IMR-90 (cell line): Measurements from ENCODE around the gene PTRH2. TPM values are rescaled to one million over a fixed set of nuclear protein-coding genes. Genes with fewer than 3 reads are reported as not detected.

Experiments
- ATAC-seq: fragments of 200-7000 bp; cut with Tn5 transposase; 2 replicates; pipeline ENCODE4 v1.9.1; 2020; ENCODE audit warnings: low read depth, mild to moderate bottlenecking, moderate library complexity
- BruUV-seq: library from RNA; stranded (reverse); fragments of 400-500 nt; replicated peaks from 2 replicates; lab custom pipeline; 2021; lab: Mats Ljungman, UMichigan
- CTCF ChIA-PET: fragments of 300-600 bp; formaldehyde crosslinking; extraction: SDS; loops from one replicate; lab custom pipeline; 2021; ENCODE audit warnings: antibody characterized with exemption; lab: Yijun Ruan, JAX
- POLR2A ChIA-PET: fragments of 300-600 bp; sonication (Branson Sonifier 250); formaldehyde crosslinking; loops from one replicate; lab custom pipeline; 2022; ENCODE audit warnings: antibody characterized with exemption; ENCODE audit not compliant: unreplicated experiment; lab: Charles Lee
- DNase-seq: peaks from one replicate; pipeline ENCODE4 v3.0.0; 2013
- H2AFZ ChIP-seq: replicated peaks from 2 replicates; pipeline ENCODE3; 2013; ENCODE audit warnings: low read length, mild to moderate bottlenecking; ENCODE audit not compliant: poor library complexity
- H2AK5ac ChIP-seq: 2 replicates; pipeline ENCODE4 v1.6.1; 2013; ENCODE audit warnings: low read depth, low read length, inconsistent platforms
- H2AK9ac ChIP-seq: replicated peaks from 2 replicates; pipeline ENCODE3; 2013; ENCODE audit warnings: mild to moderate bottlenecking, low read depth, low read length, moderate library complexity; ENCODE audit not compliant: poor library complexity
- H2BK120ac ChIP-seq: 2 replicates; pipeline ENCODE4 v1.6.1; 2013; ENCODE audit warnings: low read depth, low read length, inconsistent platforms
- H2BK15ac ChIP-seq: 3 replicates; pipeline ENCODE4 v1.6.1; 2013; ENCODE audit warnings: low read depth, low read length, inconsistent platforms
- H2BK20ac ChIP-seq: 2 replicates; pipeline ENCODE4 v1.6.1; 2013; ENCODE audit warnings: low read depth, mild to moderate bottlenecking, inconsistent platforms, low read length, moderate library complexity
- H2BK5ac ChIP-seq: 2 replicates; pipeline ENCODE4 v1.6.1; 2013; ENCODE audit warnings: mild to moderate bottlenecking, low read depth, low read length, inconsistent platforms; ENCODE audit not compliant: poor library complexity, severe bottlenecking
- H3K14ac ChIP-seq: replicated peaks from 2 replicates; pipeline ENCODE4 v1.6.1; 2013; ENCODE audit warnings: low read depth, low read length, inconsistent platforms
- H3K18ac ChIP-seq: 2 replicates; pipeline ENCODE4 v1.6.1; 2013; ENCODE audit warnings: low read depth, low read length, control low read depth
- H3K23ac ChIP-seq: 2 replicates; pipeline ENCODE4 v1.6.1; 2013; ENCODE audit warnings: low read depth, low read length, inconsistent platforms
- H3K27ac ChIP-seq: 2 replicates; pipeline ENCODE4 v1.5.1; 2013; ENCODE audit warnings: mild to moderate bottlenecking, control low read depth, low read length; ENCODE audit not compliant: insufficient read depth
- H3K27me3 ChIP-seq: 2 replicates; pipeline ENCODE4 v1.6.1; 2013; ENCODE audit warnings: low read length; ENCODE audit not compliant: control insufficient read depth, insufficient read depth
- H3K36me3 ChIP-seq: 2 replicates; pipeline ENCODE4 v1.6.1; 2013; ENCODE audit warnings: low read length, mixed read lengths; ENCODE audit not compliant: control insufficient read depth, insufficient read depth
- H3K4ac ChIP-seq: 2 replicates; pipeline ENCODE4 v1.6.1; 2013; ENCODE audit warnings: low read depth, low read length, inconsistent platforms
- H3K4me1 ChIP-seq: 2 replicates; pipeline ENCODE4 v1.6.1; 2013; ENCODE audit warnings: low read length, mixed read lengths; ENCODE audit not compliant: control insufficient read depth, insufficient read depth
- H3K4me2 ChIP-seq: 2 replicates; pipeline ENCODE4 v1.6.1; 2013; ENCODE audit warnings: low read depth, mild to moderate bottlenecking, control low read depth, low read length, moderate library complexity
- H3K4me3 ChIP-seq: 2 replicates; pipeline ENCODE4 v1.5.1; 2013; ENCODE audit warnings: low read depth, mild to moderate bottlenecking, control low read depth, low read length, moderate library complexity; ENCODE audit not compliant: insufficient read depth
- H3K56ac ChIP-seq: 2 replicates; pipeline ENCODE4 v1.6.1; 2013; ENCODE audit warnings: low read length, inconsistent platforms; ENCODE audit not compliant: insufficient read depth; ENCODE audit errors: extremely low read depth
- H3K79me1 ChIP-seq, 2 experiments: 2 replicates each; pipeline ENCODE4 v1.6.1; 2013; ENCODE audit warnings: low read length in 2 of 2, inconsistent platforms in 1 of 2, low read depth in 1 of 2
- H3K9ac ChIP-seq: 2 replicates; pipeline ENCODE4 v1.6.1; 2013; ENCODE audit warnings: low read depth, low read length, control low read depth
- H3K9me1 ChIP-seq: 2 replicates; pipeline ENCODE4 v1.6.1; 2013; ENCODE audit warnings: low read length, inconsistent platforms; ENCODE audit not compliant: insufficient read depth
- H3K9me3 ChIP-seq: 2 replicates; pipeline ENCODE4 v1.6.1; 2013; ENCODE audit warnings: low read length; ENCODE audit not compliant: control insufficient read depth, insufficient read depth
- H4K20me1 ChIP-seq: 2 replicates; pipeline ENCODE4 v1.6.1; 2013; ENCODE audit warnings: low read length, inconsistent platforms; ENCODE audit not compliant: insufficient read depth
- H4K5ac ChIP-seq: 2 replicates; pipeline ENCODE4 v1.6.1; 2013; ENCODE audit warnings: mild to moderate bottlenecking, low read depth, low read length, control low read depth
- H4K8ac ChIP-seq, 2 experiments: 2 replicates each; pipeline ENCODE4 v1.6.1; 2013; ENCODE audit warnings: low read depth in 2 of 2, low read length in 2 of 2, control low read depth in 1 of 2, inconsistent platforms in 1 of 2
- H4K91ac ChIP-seq: 2 replicates; pipeline ENCODE4 v1.6.1; 2013; ENCODE audit warnings: low read depth, low read length, inconsistent platforms; ENCODE audit not compliant: insufficient read depth
- BHLHE40 ChIP-seq: fragments of 150-350 bp; IDR thresholded peaks from 2 replicates; pipeline ENCODE4 v1.6.1; 2016; ENCODE audit warnings: mild to moderate bottlenecking, low read depth, low read length
- CEBPB ChIP-seq: IDR thresholded peaks from 2 replicates; pipeline ENCODE4 v1.6.1; 2012; ENCODE audit warnings: low read depth, low read length, improper control_type of control experiment
- CHD1 ChIP-seq: IDR thresholded peaks from 2 replicates; pipeline ENCODE4 v1.6.1; 2012; ENCODE audit warnings: low read depth, low read length, improper control_type of control experiment
- CTCF ChIP-seq: conservative IDR thresholded peaks from 2 replicates; pipeline ENCODE4 v1.5.1; 2012; ENCODE audit warnings: mild to moderate bottlenecking, low read depth, low read length, improper control_type of control experiment
- FOS ChIP-seq: fragments of 150-350 bp; IDR thresholded peaks from 2 replicates; pipeline ENCODE4 v1.6.1; 2016; ENCODE audit warnings: low read depth, low read length
- MAFK ChIP-seq: IDR thresholded peaks from 2 replicates; pipeline ENCODE4 v1.6.1; 2012; ENCODE audit warnings: low read depth, low read length, improper control_type of control experiment
- MAZ ChIP-seq: IDR thresholded peaks from 2 replicates; pipeline ENCODE4 v1.6.1; 2012; ENCODE audit warnings: low read depth, mild to moderate bottlenecking, low read length, improper control_type of control experiment, moderate library complexity, borderline replicate concordance
- MXI1 ChIP-seq: IDR thresholded peaks from 2 replicates; pipeline ENCODE4 v1.6.1; 2012; ENCODE audit warnings: low read depth, mild to moderate bottlenecking, low read length, moderate library complexity, borderline replicate concordance
- NFE2L2 ChIP-seq: fragments of 150-350 bp; IDR thresholded peaks from 2 replicates; pipeline ENCODE4 v1.6.1; 2016; ENCODE audit warnings: low read depth, mild to moderate bottlenecking, low read length
- POLR2A ChIP-seq: IDR thresholded peaks from 2 replicates; pipeline ENCODE4 v1.6.1; 2012; ENCODE audit warnings: mild to moderate bottlenecking, low read depth, low read length
- RAD21 ChIP-seq: IDR thresholded peaks from 2 replicates; pipeline ENCODE4 v1.6.1; 2012; ENCODE audit warnings: low read length, improper control_type of control experiment
- RCOR1 ChIP-seq: IDR thresholded peaks from 2 replicates; pipeline ENCODE4 v1.6.1; 2012; ENCODE audit warnings: mild to moderate bottlenecking, low read length, improper control_type of control experiment; ENCODE audit not compliant: insufficient replicate concordance
- RFX5 ChIP-seq: IDR thresholded peaks from 2 replicates; pipeline ENCODE4 v1.8.0; 2012; ENCODE audit warnings: low read depth, mild to moderate bottlenecking, low read length, moderate library complexity
- SMC3 ChIP-seq: fragments of 150-350 bp; IDR thresholded peaks from 2 replicates; pipeline ENCODE4 v1.6.1; 2016; ENCODE audit warnings: low read depth, mild to moderate bottlenecking, antibody characterized with exemption, low read length, moderate library complexity
- WGBS, 2 experiments: methylation state at CpG; one replicate each; pipeline versions ENCODE4 v1.1.5 to v1.1.7; 2013; ENCODE audit warnings: missing lambda C conversion rate in 2 of 2; ENCODE audit not compliant: insufficient read length in 1 of 2; ENCODE audit errors: extremely low coverage in 2 of 2; 5-methylcytosine and 5-hydroxymethylcytosine counted together
- dilution Hi-C: fragments of 300-500 bp; cut with HindIII; formaldehyde crosslinking; loops from one replicate; pipeline ENCODE4 v1.14.3; 2018; ENCODE audit warnings: low sequenced_read_pairs; ENCODE audit not compliant: unreplicated experiment
- in situ Hi-C: fragments of 300-500 bp; cut with MboI; formaldehyde crosslinking; loops from 3 replicates; pipeline ENCODE4 v1.14.3; 2019; ENCODE audit warnings: low sequenced_read_pairs, inconsistent platforms, mixed read lengths
- intact Hi-C: fragments of 100-400 bp; cut with micrococcal nuclease; formaldehyde crosslinking; loops from 2 replicates; pipeline ENCODE4 v1.10.0; 2022
- polyA plus RNA-seq, 3 experiments: library from polyadenylated mRNA; depleted of rRNA; stranded (reverse); fragments of >200 nt; gene quantifications; 2 replicates each; pipeline ENCODE4 v1.2.3, GENCODE V29; 2012; ENCODE audit warnings: low replicate concordance in 1 of 3
- total RNA-seq: library from RNA; depleted of rRNA; stranded (reverse); fragments of >200 nt; gene quantifications from 2 replicates; pipeline ENCODE4 v1.2.3, GENCODE V29; 2012
- TF ChIP-seq, protein P1 (sequence below): fragments of 150-350 bp; IDR thresholded peaks from 2 replicates; pipeline ENCODE4 v1.6.1; 2016; ENCODE audit warnings: low read depth, mild to moderate bottlenecking, low read length, moderate library complexity, borderline replicate concordance
- TF ChIP-seq, protein P2 (sequence below): fragments of 150-350 bp; IDR thresholded peaks from 2 replicates; pipeline ENCODE4 v1.6.1; 2017; ENCODE audit warnings: mild to moderate bottlenecking, antibody characterized with exemption, low read length, low read depth

The PTRH2 gene
- total and polyA plus RNA-seq, 2 of the 4 experiments (the other 2 are of a cell fraction): 24.9 to 49.7 TPM

DNA sequence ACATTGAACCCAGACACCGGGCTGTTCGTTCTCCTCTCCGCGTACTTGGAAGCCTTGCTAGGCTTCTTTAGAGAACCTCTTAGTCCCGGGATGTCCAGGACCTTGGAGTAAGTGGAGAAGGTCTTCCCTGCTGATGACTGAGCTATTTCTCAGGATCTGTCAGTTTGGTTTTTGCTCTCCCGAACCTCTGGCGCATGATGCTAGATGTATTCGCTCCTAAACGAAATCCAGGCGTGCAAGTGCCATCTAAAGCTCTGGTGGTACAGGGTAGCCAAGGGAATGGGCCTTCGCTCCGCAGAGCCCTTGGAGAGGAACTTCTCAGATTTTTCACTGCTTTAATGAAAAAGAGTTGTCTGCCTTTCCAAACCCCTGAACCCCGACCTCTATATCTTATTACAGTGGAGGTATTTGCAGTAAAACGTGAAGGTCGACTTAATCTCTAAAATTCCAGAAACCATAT, 771 bp upstream of the PTRH2 start:
- Histone ChIP-seq H3K18ac (no peak overlapping the region), H4K8ac (peak overlapping the region; percentile 29 to 86), H4K20me1 (peaks cover 31% of the 10 kb centered on the region), H3K9me1 (no peaks in the 10 kb centered on the region), H3K4ac (peak overlapping the region; percentile 61), H2AFZ (peak overlapping the region; percentile 92), H3K9me3 (no peaks in the 10 kb centered on the region), H2BK5ac (peak overlapping the region; percentile 67), H3K56ac (peak overlapping the region; percentile 79), H3K14ac (peak overlapping the region; percentile 95), H4K91ac (peak overlapping the region; percentile 59), H2AK9ac (peak overlapping the region; percentile 47), H4K5ac (peak overlapping the region; percentile 29; the same call in 1 of the 2 replicates), H3K36me3 (no peaks in the 10 kb centered on the region), H3K23ac (peak overlapping the region; percentile 82), H3K27me3 (no peaks in the 10 kb centered on the region), H3K9ac (peak overlapping the region; percentile 90), H3K4me3 (peak overlapping the region; percentile 68), H3K4me1 (no peaks in the 10 kb centered on the region), H2BK20ac (no peak overlapping the region), H2BK15ac (peak overlapping the region; percentile 26; the same call in 1 of the 3 replicates), H2BK120ac (peak overlapping the region; percentile 22; the same call in 1 of the 2 replicates), H3K79me1 (peaks cover 7 to 34% of the 10 kb centered on the region in 2 experiments; a peak in 3 of 4 replicates), H2AK5ac (peak overlapping the region; percentile 71), H3K27ac (peak overlapping the region; percentile 81), H3K4me2 (peak overlapping the region; percentile 98)
- POLR2A ChIA-PET: interaction anchor here (0.6 to 1.1 kb wide), 2 partner anchors 89 to 138 kb away, joined by 3 to 22 read pairs; no protein-coding TSS in a partner anchor
- CTCF ChIA-PET: no interaction called here
- TSS peak; percentile 87 for BruUV-seq
- in situ Hi-C loops: no loop called here
- ATAC-seq (peak; percentile 9), DNase-seq (no peak)
- intact Hi-C loops: loop anchor here (2.0 to 5.0 kb wide), 2 partner anchors 134 to 151 kb away; no protein-coding TSS in a partner anchor
- 0% methylated on average over 1 of the region's 15 CpGs; no CpG with 5 or more reads in 1 of the 2 experiments for WGBS, 2 experiments
- dilution Hi-C loops: no loop called here
- no peak for TF ChIP-seq NFE2L2
- TF ChIP-seq, protein P1, sequence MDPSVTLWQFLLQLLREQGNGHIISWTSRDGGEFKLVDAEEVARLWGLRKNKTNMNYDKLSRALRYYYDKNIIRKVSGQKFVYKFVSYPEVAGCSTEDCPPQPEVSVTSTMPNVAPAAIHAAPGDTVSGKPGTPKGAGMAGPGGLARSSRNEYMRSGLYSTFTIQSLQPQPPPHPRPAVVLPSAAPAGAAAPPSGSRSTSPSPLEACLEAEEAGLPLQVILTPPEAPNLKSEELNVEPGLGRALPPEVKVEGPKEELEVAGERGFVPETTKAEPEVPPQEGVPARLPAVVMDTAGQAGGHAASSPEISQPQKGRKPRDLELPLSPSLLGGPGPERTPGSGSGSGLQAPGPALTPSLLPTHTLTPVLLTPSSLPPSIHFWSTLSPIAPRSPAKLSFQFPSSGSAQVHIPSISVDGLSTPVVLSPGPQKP: no peak
- TF ChIP-seq, protein P2, sequence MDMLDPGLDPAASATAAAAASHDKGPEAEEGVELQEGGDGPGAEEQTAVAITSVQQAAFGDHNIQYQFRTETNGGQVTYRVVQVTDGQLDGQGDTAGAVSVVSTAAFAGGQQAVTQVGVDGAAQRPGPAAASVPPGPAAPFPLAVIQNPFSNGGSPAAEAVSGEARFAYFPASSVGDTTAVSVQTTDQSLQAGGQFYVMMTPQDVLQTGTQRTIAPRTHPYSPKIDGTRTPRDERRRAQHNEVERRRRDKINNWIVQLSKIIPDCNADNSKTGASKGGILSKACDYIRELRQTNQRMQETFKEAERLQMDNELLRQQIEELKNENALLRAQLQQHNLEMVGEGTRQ: no peak
- no peak for TF ChIP-seq MAFK
- TF ChIP-seq MAZ: no peak
- no peak for TF ChIP-seq CTCF
- no peak for TF ChIP-seq RFX5
- no peak for TF ChIP-seq RCOR1
- no peak for TF ChIP-seq BHLHE40
- no peak for TF ChIP-seq POLR2A
- no peak for TF ChIP-seq RAD21
- TF ChIP-seq CEBPB: no peak
- TF ChIP-seq FOS: no peak
- no peak; the same call in 1 of the 2 replicates for TF ChIP-seq CHD1
- TF ChIP-seq SMC3: no peak
- TF ChIP-seq MXI1: no peak
